Activated CD8-positive, alpha-beta T cell treated with anti-CD3 and anti-CD28 coated beads for 36 hours (primary cell): ENCODE results near the gene KHNYN. TPM values are rescaled to one million over a fixed set of nuclear protein-coding genes. Genes with fewer than 3 reads are reported as not detected.

ENCODE experiments used
- ATAC-seq: fragments of 200-7000 bp; cut with Tn5 transposase; one replicate; pipeline ENCODE4 v1.10.0; 2021; ENCODE audit warnings: mild to moderate bottlenecking, moderate library complexity
- CTCF ChIA-PET: fragments of 350-600 bp; sonication (Branson Sonifier 250); formaldehyde crosslinking; loops from one replicate; lab custom pipeline; 2021; ENCODE audit warnings: antibody characterized with exemption; lab: Charles Lee
- POLR2A ChIA-PET: fragments of 350-600 bp; sonication (Branson Sonifier 250); formaldehyde crosslinking; loops from one replicate; lab custom pipeline; 2021; ENCODE audit warnings: antibody characterized with exemption; lab: Charles Lee
- DNase-seq: peaks from one replicate; pipeline ENCODE4 v3.0.0-alpha.2; 2020
- H3K27ac Mint-ChIP-seq: one replicate; pipeline ENCODE4 v1.8.0; 2021; ENCODE audit warnings: mild to moderate bottlenecking, mixed read lengths
- H3K27me3 Mint-ChIP-seq: one replicate; pipeline ENCODE4 v1.8.0; 2021; ENCODE audit warnings: mixed read lengths
- H3K36me3 Mint-ChIP-seq: one replicate; pipeline ENCODE4 v1.8.0; 2021; ENCODE audit warnings: low read depth, mixed read lengths
- H3K4me1 Mint-ChIP-seq: one replicate; pipeline ENCODE4 v1.8.0; 2021; ENCODE audit warnings: low read depth, mixed read lengths
- H3K4me3 Mint-ChIP-seq: one replicate; pipeline ENCODE4 v1.8.0; 2021; ENCODE audit warnings: mild to moderate bottlenecking, moderate library complexity, mixed read lengths
- H3K9me3 Mint-ChIP-seq: one replicate; pipeline ENCODE4 v1.8.0; 2021; ENCODE audit warnings: mixed read lengths
- intact Hi-C: fragments of 100-400 bp; cut with micrococcal nuclease; formaldehyde crosslinking; loops from one replicate; pipeline ENCODE4 v1.10.0; 2022
- total RNA-seq, 2 experiments: library from RNA; stranded (reverse); gene quantifications; one replicate each; pipeline ENCODE4 v1.2.3, GENCODE V29; 2021
- TF ChIP-seq, protein P1 (sequence below): fragments of 200-600 bp; IDR thresholded peaks from one replicate; pipeline ENCODE4 v1.8.0; 2022; ENCODE audit warnings: antibody characterized with exemption, mild to moderate bottlenecking

Gene KHNYN
- total RNA-seq, 2 experiments from 2014 or later: 47.5 to 51.7 TPM

DNA sequence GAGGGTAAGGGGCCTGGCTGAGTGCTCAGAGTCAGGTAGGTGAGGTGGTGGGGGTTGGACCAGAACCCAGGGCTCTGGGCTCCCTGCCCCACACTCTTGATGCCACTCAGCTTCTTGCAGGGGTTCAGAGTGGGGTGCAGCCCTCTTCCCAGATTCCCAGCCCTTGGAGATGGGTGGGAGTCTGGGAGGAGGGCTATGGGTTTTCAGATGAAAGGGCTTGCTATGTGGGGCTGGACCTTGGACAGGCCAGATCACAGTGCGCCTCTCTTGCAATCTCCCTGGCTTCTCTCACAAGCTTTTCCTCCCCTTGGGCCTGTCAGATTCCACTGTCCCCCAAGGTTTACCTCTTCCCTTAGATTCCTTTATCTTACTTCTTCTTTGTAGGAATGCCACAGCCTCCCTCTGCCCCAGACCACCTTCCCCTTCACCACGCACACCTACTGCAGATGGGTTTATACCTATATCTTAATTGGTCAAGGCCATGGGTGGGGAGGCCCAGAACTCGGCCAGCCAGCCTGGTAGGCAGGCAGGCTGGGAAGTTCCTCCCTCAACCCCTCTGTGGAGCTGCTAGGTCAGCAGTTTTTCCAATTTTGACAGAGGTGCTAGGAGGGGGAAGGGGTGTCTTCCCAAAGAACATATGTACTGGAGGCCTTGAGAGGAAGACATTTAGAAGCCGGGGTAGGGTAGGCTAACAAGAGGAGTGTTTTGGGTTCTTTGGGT lies 29.6 kb upstream of the KHNYN start:
- intact Hi-C loops: no loop called here
- DNase-seq (no peak), ATAC-seq (no peak)
- Mint-ChIP-seq H3K36me3 (no peaks in the 10 kb centered on the region), H3K4me1 (peaks cover 3% of the 10 kb centered on the region), H3K27me3 (peaks cover 10% of the 10 kb centered on the region), H3K4me3 (no peak overlapping the region), H3K27ac (no peak overlapping the region), H3K9me3 (no peaks in the 10 kb centered on the region)
- ChIA-PET CTCF (interaction anchor here (0.8 to 3.9 kb wide), 4 partner anchors 9 to 67 kb away, joined by 3 to 15 read pairs (median 6); no protein-coding TSS in a partner anchor), POLR2A (interaction anchor here (1.3 kb wide), 1 partner anchor 14 kb away, joined by 4 read pairs; no protein-coding TSS in a partner anchor)
- TF ChIP-seq, protein P1, sequence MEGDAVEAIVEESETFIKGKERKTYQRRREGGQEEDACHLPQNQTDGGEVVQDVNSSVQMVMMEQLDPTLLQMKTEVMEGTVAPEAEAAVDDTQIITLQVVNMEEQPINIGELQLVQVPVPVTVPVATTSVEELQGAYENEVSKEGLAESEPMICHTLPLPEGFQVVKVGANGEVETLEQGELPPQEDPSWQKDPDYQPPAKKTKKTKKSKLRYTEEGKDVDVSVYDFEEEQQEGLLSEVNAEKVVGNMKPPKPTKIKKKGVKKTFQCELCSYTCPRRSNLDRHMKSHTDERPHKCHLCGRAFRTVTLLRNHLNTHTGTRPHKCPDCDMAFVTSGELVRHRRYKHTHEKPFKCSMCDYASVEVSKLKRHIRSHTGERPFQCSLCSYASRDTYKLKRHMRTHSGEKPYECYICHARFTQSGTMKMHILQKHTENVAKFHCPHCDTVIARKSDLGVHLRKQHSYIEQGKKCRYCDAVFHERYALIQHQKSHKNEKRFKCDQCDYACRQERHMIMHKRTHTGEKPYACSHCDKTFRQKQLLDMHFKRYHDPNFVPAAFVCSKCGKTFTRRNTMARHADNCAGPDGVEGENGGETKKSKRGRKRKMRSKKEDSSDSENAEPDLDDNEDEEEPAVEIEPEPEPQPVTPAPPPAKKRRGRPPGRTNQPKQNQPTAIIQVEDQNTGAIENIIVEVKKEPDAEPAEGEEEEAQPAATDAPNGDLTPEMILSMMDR: no peak

GRCh38 chr14:24401810-24402702 lies 27.7 kb upstream of the KHNYN start:
- H3K4me1 Mint-ChIP-seq: peaks cover 3% of the 10 kb centered on the region
- ATAC-seq (no peak), DNase-seq (no peak)
- H3K27ac Mint-ChIP-seq: no peak overlapping the region
- no peaks in the 10 kb centered on the region for H3K9me3 Mint-ChIP-seq
- no peaks in the 10 kb centered on the region for H3K36me3 Mint-ChIP-seq
- peaks cover 12% of the 10 kb centered on the region for H3K27me3 Mint-ChIP-seq
- intact Hi-C loops: no loop called here
- POLR2A ChIA-PET: no interaction called here
- TF ChIP-seq, protein P1: no peak
- CTCF ChIA-PET: interaction anchor here (1.3 to 3.9 kb wide), 3 partner anchors 29 to 69 kb away, joined by 5 to 15 read pairs (median 5); no protein-coding TSS in a partner anchor
- no peak overlapping the region for H3K4me3 Mint-ChIP-seq

DNA sequence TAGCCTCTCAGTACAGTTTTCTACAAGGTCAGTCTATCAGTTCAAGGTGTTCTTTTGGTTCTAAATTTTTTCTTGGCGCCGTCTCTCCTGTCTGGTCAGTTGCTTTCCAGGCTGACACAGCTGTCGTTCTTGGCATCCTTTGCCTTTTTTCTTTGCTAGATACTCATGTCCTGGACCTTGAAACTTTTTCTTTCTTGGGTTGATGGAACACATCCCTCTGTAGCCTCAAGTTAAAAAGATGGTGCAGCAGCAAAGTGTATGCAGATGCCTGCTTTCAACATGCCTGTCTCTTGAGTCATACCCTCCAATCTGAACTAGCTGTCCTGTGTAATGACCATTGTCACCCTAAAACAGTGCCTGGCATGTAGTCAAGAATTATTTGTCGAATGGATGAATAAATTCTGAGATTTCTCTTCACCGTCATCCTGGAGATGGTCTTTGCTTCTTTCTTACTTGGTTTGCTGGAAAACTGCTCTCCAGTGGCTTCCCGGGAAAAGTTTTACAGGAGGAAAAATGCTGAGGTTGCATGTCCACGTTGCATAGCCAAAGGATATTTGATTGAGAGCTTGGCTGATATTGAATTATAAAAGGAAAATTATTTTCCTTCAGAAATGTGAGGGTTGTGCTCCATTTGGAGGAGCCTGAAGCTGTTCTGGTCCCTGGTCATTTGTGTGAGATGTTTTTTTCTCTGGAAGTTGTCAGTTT lies 26.3 kb upstream of the KHNYN start:
- POLR2A ChIA-PET: no interaction called here
- H3K27ac Mint-ChIP-seq: no peak overlapping the region
- intact Hi-C loops: no loop called here
- H3K4me3 Mint-ChIP-seq: no peak overlapping the region
- H3K27me3 Mint-ChIP-seq: peaks cover 12% of the 10 kb centered on the region
- H3K36me3 Mint-ChIP-seq: no peaks in the 10 kb centered on the region
- H3K4me1 Mint-ChIP-seq: peaks cover 3% of the 10 kb centered on the region
- H3K9me3 Mint-ChIP-seq: no peaks in the 10 kb centered on the region
- no peak for ATAC-seq
- CTCF ChIA-PET: interaction anchor here (1.8 kb wide), 1 partner anchor 28 kb away, joined by 7 read pairs; no protein-coding TSS in a partner anchor
- DNase-seq: no peak
- TF ChIP-seq, protein P1: no peak

- H3K27me3 Mint-ChIP-seq: peaks cover 10% of the 10 kb centered on the region
- TF ChIP-seq, protein P1: no peak
- POLR2A ChIA-PET: interaction anchor here (0.7 kb wide), 1 partner anchor 23 kb away, joined by 3 read pairs; no protein-coding TSS in a partner anchor
- CTCF ChIA-PET: interaction anchor here (1.0 to 1.8 kb wide), 3 partner anchors 19 to 71 kb away, joined by 3 to 7 read pairs (median 4); no protein-coding TSS in a partner anchor
- H3K9me3 Mint-ChIP-seq: no peaks in the 10 kb centered on the region
- no peaks in the 10 kb centered on the region for H3K36me3 Mint-ChIP-seq
- DNase-seq (no peak), ATAC-seq (no peak)
- no peaks in the 10 kb centered on the region for H3K4me1 Mint-ChIP-seq
- H3K27ac Mint-ChIP-seq: no peak overlapping the region
- no peak overlapping the region for H3K4me3 Mint-ChIP-seq
- intact Hi-C loops: no loop called here
These were observed 24.9 kb upstream of the KHNYN start for GRCh38 chr14:24404814-24405213.
